Measurements from ENCODE around the gene AMTN.
"Not testable (repeated sequence)": the region's sequence is repeated elsewhere in the genome, so short reads cannot be mapped to it uniquely, and the experiment has no call there.

AMTN gene
- 0 reads per million in 3 experiments for total RNA-seq

- no peak for DNase-seq
Measured at GRCh38 chr4:70518269-70518668, at the start of gene AMTN. TSS of gene AMTN (plus strand) at chr4:70518569. CDS start at chr4:70518778, 209 bp downstream.

- no peak for DNase-seq
Measured at GRCh38 chr4:70471897-70472296, 46.5 kb upstream of the AMTN start, which contains the start of gene MUC7. TSS of gene MUC7 (plus strand) at chr4:70472197. CDS start at chr4:70474022, 1,825 bp downstream.

- no peak for DNase-seq
Measured at GRCh38 chr4:70473679-70474078, 44.7 kb upstream of the AMTN start.

- no peak for DNase-seq
Measured at GRCh38 chr4:70488748-70489147, 29.6 kb upstream of the AMTN start.

DNA sequence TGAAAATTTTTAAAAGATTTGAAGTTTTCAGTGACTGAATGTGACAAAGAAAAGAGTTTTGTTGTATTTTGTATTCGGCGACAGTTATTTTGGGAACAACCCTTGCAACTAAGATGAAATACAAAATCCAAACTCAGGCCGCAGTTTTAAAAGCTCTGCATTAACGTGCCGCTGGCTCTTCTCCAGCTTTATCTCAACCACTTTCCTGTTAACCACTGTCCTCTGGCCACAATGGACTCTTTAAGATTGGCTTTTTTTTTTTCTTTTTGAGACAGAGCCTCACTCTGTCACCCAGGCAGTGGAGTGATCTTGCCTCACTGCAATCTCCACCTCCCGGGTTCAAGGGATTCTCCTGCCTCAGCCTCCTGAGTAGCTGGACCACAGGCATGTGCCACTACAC lies 22.1 kb upstream of the AMTN start:
- no peak for DNase-seq

DNA sequence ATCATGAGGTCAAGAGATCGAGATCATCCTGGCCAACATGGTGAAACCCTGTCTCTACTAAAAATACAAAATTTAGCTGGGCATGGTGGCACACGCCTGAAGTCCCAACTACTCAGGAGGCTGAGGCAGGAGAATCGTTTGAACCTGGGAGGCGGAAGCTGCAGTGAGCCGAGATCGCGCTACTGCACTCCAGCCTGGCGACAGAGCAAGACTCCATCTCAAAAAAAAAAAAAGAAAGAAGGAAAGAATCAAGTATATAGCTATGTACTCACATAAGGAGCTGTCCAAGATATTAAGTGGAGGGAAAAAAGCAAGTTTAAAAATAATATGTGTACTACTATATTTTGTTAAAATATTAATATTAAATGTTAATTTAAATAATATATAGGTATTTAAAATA lies 16.5 kb upstream of the AMTN start:
- DNase-seq, result not testable (repeated sequence)

- DNase-seq, result no peak
Measured at GRCh38 chr4:70504733-70505132, 13.6 kb upstream of the AMTN start.

DNA sequence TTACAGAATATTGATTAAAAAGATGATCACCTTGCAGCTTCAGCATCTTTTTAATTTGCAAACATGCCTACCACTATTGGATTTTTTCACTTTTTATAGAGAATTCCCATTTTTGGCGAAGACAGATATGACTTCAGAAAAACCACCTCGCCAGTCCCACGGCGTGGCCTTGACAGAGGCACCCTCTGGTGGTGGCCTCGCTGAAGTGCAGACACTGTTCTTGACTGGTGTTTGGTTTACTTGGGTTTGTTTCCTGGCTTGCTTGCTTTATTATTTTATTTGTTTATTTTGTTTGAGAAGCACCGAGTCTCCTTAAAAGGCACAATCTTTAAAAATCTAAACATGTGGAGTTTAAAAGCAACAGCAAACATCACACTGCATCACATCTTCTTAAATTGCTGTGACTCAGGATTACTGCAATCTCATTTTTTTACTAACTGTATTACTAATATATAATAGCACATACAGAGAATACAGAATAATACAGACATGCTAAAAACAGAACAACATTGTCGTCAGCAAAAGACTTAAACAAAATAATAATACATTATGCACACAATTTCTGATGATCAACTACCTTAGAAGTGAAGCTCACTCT lies 13.1 kb upstream of the AMTN start:
- peak; percentile 22 for DNase-seq

GRCh38 chr4:70508801-70509200 lies 9.6 kb upstream of the AMTN start:
- no peak for DNase-seq

DNA sequence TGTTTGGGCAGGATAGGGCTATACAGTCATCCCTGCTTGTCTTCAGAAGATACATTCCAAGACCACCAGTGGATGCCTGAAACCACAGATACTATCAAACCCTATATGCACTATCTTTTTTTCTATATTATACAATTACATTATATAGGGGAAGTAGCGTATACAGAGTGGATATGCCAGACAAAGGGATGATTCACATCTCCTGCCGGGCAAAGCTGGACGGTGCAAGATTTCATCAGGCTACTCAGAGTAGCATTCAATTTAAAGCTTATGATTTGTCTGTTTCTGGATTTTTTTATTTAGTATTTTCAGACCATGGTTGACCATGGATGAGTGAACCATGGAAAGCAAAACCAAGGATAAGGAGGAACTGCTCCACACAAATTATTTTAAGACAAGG lies 7.0 kb upstream of the AMTN start:
- DNase-seq, result no peak

- DNase-seq, result no peak
Measured at GRCh38 chr4:70515367-70516250, 2.8 kb upstream of the AMTN start.

DNA sequence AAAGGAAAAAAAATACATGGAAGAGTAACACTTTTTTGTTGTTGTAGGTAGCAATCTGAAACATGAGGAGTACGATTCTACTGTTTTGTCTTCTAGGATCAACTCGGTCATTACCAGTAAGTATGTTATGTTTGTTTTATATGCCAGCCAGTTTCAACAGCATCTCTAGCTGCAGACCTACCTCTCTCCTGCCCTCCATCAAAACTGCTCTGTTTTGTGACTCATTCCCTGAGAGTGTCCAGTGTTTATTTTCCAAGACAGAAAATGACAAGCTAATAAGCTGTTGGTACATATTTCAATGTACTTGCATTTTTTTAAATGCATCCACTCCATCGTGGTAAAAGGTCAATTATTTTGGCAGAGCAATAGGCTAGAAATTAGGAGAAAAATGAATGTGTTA lies 347 bp downstream of the AMTN start:
- no peak for DNase-seq

DNA sequence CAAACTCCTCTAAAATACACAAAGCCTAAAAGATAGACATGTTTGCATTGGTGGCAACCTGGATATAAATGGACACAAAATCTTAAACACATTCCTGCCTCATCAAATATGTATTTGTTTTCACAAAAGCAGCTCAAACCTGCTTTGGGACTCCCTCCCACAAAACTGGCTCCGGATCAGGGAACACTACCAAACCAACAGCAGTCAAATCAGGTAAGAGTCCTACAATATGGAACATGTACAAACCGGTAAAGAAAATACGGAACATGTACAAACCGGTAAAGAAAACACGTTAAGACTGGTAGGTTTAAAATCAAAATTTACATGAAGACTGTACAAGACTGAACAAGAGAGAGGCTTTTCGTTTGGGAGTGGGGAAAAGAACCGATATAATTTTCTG lies 4.3 kb downstream of the AMTN start:
- no peak for DNase-seq

- DNase-seq, result no peak
Measured at GRCh38 chr4:70530997-70531396, 12.6 kb downstream of the AMTN start.

- DNase-seq, result no peak
Measured at GRCh38 chr4:70531981-70532380, 13.6 kb downstream of the AMTN start.

GRCh38 chr4:70533211-70533610 lies 14.8 kb downstream of the AMTN start:
- DNase-seq, result no peak

DNA sequence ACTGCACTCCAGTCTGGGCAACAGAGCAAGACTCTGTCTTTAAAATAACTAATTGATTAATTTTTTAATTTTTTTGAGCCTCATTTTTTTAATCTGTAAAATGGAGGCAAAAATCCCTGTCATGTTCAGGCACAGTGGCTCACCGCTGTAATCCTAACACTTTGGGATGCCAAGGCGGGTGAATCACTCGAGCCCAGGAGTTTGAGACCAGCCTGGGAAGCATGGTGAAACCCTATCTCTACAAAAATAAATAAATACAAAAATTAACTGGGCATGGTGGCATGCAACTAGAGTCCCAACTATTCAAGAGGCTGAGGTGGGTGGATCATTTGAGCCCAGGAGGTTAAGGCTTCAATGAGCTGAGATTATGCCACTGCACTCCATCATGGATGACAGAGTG lies 15.4 kb downstream of the AMTN start:
- no peak for DNase-seq

DNA sequence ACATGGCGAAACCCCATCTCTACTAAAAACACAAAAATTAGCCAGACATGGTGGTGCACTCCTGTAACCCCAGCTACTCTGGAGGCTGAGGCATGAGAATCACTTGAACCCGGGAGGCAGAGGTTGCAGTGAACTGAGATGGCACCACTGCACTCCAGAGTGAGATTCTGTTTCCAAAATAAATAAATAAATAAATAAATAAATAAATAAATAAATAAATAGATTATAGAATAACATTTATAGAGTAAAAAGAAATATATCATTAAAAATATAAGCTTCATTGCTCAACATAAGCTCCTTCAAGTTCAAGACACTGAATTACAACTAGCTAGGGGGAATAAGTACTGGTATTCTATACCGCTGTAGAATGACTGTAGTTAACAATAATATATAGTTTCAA lies 16.5 kb downstream of the AMTN start:
- not testable (repeated sequence) for DNase-seq

GRCh38 chr4:70538869-70539268 lies 20.5 kb downstream of the AMTN start:
- no peak for DNase-seq

DNA sequence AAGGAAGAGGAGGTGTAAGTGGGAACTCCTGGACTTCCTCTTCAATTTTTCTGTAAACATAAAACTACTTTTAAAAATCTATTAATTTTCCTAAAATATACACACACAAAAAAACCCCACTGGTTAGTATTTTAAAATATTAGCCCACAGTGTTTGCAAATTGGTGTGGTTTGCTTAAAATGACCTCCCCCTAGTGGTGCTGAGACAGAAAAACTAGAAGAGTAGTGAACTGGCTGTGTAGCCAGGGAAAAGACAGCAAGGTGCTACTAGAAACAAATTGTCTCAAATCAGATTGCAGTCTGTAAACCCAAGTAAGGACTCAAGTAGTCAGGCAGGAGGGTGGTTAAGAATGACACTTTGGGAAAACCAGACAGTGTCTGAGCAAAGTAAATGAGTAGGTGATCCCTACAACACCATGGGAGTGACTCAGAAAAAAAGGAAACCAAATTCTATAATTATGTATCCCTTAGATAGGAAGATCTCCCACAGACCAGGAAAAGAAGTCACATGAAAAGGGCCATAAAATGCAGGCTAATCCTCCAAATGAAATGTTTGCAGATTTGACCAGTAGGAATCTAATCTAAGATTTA lies 26.0 kb downstream of the AMTN start:
- no peak for DNase-seq

- DNase-seq, result no peak
Measured at GRCh38 chr4:70556856-70557255, 38.5 kb downstream of the AMTN start.

GRCh38 chr4:70559211-70559830 lies 41.0 kb downstream of the AMTN start:
- DNase-seq, result no peak

- no peak for DNase-seq
Measured at GRCh38 chr4:70559924-70560323, 41.6 kb downstream of the AMTN start.
